GM12801 (cell line): ENCODE results near the gene HMCES.

Source experiments
- TF ChIP-seq, protein P1 (sequence below): IDR thresholded peaks from one replicate; pipeline ENCODE4 v1.5.1; 2011; ENCODE audit warnings: control low read depth; ENCODE audit not compliant: insufficient read length; ENCODE audit errors: extremely low read depth

The HMCES gene

DNA sequence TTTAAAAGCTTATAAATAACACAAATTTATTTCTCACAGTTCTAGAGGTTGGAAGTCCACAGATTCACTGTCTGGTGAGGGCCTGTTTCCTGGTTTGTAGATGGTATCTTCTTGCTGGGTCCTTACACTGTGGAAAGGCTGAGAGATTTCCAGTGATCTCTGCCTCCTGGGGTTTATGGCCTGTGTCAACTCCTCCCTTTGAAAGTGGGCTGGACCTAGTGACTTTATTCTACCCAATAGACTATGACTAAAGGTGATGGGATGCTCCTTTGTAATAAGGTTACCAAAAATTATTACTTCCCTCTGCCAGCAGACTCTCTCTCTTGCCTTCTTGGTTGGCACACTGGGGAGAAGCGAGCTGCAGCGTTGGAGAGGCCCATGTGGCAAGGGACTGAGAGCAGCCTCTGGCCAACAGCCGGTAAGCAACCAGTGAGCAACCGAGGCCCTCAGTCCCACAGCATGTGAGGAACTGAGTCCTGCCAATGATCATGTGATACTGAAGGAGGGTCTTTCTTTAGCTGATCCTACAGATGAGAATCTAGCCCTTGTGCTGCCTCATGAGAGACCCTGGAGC is 43.2 kb upstream of the HMCES start:
- TF ChIP-seq, protein P1, sequence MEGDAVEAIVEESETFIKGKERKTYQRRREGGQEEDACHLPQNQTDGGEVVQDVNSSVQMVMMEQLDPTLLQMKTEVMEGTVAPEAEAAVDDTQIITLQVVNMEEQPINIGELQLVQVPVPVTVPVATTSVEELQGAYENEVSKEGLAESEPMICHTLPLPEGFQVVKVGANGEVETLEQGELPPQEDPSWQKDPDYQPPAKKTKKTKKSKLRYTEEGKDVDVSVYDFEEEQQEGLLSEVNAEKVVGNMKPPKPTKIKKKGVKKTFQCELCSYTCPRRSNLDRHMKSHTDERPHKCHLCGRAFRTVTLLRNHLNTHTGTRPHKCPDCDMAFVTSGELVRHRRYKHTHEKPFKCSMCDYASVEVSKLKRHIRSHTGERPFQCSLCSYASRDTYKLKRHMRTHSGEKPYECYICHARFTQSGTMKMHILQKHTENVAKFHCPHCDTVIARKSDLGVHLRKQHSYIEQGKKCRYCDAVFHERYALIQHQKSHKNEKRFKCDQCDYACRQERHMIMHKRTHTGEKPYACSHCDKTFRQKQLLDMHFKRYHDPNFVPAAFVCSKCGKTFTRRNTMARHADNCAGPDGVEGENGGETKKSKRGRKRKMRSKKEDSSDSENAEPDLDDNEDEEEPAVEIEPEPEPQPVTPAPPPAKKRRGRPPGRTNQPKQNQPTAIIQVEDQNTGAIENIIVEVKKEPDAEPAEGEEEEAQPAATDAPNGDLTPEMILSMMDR = no peak

DNA sequence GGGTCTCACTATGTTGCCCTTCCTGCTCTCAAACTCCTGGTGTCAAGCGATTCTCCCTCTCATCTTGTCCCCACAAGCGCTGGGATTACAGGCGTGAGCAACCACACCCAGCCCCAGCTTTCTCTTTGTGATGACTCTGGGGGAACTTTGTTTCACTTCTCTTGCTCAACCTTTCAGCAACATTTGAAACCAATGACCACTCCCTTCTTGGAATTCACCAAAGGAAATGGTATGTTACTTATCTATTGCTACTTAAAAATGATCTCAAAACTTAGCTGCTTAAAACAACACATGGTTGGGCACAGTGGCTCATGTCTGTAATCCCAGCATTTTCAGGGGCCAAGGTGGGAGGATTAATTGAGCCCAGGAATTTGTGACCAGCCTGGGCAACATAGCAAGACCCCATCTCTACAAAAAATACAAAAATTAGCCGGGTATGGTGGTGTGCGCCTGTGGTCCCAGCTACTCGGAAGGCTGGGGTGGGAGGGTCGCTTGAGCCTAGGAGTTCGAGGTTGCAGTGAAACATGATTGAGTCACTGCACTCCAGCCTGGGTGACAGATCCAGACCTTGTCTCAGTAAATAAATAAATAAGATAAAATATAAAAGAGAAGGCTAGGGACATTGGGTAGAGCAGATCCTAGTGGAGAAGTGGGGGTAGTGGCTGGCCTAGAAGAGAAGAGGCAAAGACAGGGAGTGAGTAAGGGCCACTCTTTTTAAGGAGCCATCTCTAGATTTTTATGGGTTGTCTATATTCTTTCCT is 39.5 kb upstream of the HMCES start:
- TF ChIP-seq, protein P1 = no peak

- TF ChIP-seq, protein P1 = no peak
These were observed 38.7 kb upstream of the HMCES start for GRCh38 chr3:129239991-129240390.

GRCh38 chr3:129240436-129240835 is 38.2 kb upstream of the HMCES start:
- TF ChIP-seq, protein P1 = no peak

DNA sequence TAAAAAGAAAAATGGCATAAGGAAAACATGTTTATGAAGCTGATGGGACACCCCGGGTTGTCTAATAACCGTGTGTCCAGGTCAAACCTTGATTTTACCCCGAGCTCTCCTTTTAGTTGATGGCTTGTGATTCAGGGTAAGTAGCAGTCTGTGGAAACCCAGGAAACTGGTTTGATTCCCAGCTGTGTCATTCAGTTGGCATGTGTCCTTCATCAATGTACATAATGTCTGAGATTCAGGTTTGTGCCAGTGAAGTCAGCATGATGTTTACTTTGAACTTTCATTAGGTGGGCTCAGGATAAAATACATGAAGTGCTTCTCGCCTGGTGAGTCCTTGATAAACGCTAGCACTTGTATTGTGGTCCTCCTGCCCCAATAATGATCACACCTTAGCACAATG is 33.5 kb upstream of the HMCES start:
- TF ChIP-seq, protein P1 = no peak

DNA sequence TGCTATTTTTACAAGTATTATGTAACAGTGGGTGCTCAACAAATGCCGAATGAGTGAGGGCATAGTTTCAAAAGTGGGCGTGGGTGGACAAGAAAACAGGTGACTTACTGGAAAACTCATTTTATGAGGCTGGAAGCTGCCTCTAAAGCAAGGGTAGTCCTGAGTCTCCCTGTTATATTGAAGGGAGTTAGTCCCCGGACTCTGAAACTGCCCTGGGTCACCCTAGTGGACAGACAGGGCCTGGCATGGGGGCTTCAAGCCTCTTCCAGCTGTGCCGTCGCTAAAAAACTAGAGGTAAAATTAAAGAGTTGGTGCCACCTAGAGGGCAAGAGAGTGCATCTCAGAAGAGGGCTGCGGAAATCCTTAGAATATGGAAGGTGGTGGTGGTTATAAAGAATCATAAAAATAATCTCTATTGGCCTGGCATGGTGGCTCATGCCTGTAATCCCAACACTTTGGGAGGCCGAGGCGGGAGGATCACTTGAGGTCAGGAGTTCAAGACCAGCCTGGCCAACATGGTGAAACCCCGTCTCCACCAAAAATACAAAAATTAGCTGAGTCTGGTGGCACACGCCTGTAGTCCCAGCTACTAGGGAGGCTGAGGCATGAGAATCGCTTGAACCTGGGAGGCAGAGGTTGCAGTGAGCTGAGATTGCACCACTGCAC is 32.9 kb upstream of the HMCES start:
- TF ChIP-seq, protein P1 = peak; percentile 36

DNA sequence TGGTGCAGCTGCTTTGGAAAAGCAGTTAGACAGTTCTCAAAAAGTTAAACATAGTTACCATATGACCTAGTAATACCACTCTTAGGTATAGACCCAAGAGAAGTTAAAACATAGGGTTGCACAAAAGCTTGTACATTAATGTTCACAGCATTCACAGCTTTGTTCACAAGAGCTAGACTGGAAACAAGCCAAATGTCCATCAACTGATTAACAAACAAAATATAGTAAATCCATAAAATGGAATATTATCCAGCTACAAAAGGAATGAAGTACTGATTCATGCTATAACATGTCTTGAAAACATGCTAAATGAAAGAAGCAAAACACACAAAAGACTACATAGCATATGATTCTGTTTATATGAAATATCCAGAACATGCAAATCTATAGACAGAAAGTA is 32.0 kb upstream of the HMCES start:
- TF ChIP-seq, protein P1 = no peak
